Endothelial cell of umbilical vein (primary cell): Measurements from ENCODE around the gene ZSCAN32.

Source experiments
- EZH2 ChIP-seq: IDR thresholded peaks from 2 replicates; pipeline ENCODE4 v1.6.1; 2012; ENCODE audit warnings: borderline replicate concordance, low read depth, mild to moderate bottlenecking, moderate library complexity, low read length, inconsistent platforms; ENCODE audit not compliant: severe bottlenecking
- FOS ChIP-seq: IDR thresholded peaks from 2 replicates; pipeline ENCODE4 v1.6.1; 2011; ENCODE audit warnings: mild to moderate bottlenecking, low read length, moderate library complexity, borderline replicate concordance; ENCODE audit not compliant: insufficient read depth
- JUN ChIP-seq: IDR thresholded peaks from 2 replicates; pipeline ENCODE4 v1.6.1; 2011; ENCODE audit warnings: borderline replicate concordance, low read depth; ENCODE audit not compliant: insufficient read length, insufficient read depth
- MYC ChIP-seq: IDR thresholded peaks from one replicate; pipeline ENCODE4 v1.6.1; 2011; ENCODE audit warnings: mild to moderate bottlenecking, low read depth, low read length
- POLR2A ChIP-seq: IDR thresholded peaks from 2 replicates; pipeline ENCODE4 v1.6.1; 2012; ENCODE audit warnings: low read depth, mild to moderate bottlenecking, control low read depth, low read length
- POLR2AphosphoS5 ChIP-seq: IDR thresholded peaks from 2 replicates; pipeline ENCODE4 v1.6.1; 2012; ENCODE audit warnings: low read depth, mild to moderate bottlenecking, control low read depth, low read length, moderate library complexity; ENCODE audit not compliant: insufficient read depth
- TF ChIP-seq, protein P1 (sequence below), 2 donors: IDR thresholded peaks; 1 replicate in 1 of 2; 2 replicates in 1 of 2; pipeline ENCODE4 v1.5.1; 2011; ENCODE audit warnings: low read length in 2 of 2, mild to moderate bottlenecking in 2 of 2, moderate library complexity in 2 of 2, control low read depth in 1 of 2, inconsistent platforms in 1 of 2, low read depth in 1 of 2; ENCODE audit not compliant: insufficient read depth in 1 of 2; ENCODE audit errors: extremely low read depth in 1 of 2

DNA sequence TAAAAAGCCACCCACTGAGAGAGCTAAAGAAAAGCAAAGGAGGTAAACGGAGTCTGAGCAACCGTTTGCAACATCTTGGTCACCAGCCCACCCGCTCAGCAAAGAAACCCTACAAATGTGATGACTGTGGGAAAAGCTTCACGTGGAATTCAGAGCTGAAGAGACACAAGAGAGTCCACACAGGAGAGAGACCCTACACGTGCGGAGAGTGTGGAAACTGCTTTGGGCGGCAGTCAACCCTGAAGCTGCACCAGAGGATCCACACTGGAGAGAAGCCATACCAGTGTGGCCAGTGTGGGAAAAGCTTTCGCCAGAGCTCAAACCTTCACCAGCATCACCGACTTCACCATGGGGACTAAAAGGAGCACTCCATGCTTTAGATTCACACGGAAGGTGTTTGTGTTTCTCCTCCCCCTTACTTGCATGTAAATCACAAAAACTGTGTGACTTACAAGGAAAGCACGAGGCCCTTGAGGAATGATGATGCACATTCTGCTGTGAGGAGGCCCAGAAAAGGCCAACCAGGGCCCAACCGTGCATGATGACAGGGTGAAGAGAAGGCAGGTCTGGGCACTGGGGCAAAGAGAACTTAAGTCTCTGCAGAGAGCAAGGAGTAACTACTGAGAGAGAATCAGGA lies 7.9 kb upstream of the ZSCAN32 start:
- TF ChIP-seq POLR2A (no peak), POLR2AphosphoS5 (no peak), JUN (no peak), EZH2 (no peak), MYC (no peak), FOS (no peak)
- TF ChIP-seq, protein P1, sequence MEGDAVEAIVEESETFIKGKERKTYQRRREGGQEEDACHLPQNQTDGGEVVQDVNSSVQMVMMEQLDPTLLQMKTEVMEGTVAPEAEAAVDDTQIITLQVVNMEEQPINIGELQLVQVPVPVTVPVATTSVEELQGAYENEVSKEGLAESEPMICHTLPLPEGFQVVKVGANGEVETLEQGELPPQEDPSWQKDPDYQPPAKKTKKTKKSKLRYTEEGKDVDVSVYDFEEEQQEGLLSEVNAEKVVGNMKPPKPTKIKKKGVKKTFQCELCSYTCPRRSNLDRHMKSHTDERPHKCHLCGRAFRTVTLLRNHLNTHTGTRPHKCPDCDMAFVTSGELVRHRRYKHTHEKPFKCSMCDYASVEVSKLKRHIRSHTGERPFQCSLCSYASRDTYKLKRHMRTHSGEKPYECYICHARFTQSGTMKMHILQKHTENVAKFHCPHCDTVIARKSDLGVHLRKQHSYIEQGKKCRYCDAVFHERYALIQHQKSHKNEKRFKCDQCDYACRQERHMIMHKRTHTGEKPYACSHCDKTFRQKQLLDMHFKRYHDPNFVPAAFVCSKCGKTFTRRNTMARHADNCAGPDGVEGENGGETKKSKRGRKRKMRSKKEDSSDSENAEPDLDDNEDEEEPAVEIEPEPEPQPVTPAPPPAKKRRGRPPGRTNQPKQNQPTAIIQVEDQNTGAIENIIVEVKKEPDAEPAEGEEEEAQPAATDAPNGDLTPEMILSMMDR (IDR thresholded peaks at IDR 0.05; ENCODE audit: extremely low read depth in 1 of 2, insufficient read depth in 1 of 2, low read depth in 1 of 2, low read length in 2 of 2): no peak
